SH-SY5Y (cell line): ENCODE data around the gene IGF2BP3.

Source experiments
- GATA2 ChIP-seq: IDR thresholded peaks from 2 replicates; pipeline ENCODE4 v1.6.1; 2011; ENCODE audit warnings: mild to moderate bottlenecking, low read depth, low read length
- GATA3 ChIP-seq: IDR thresholded peaks from 2 replicates; pipeline ENCODE4 v1.6.1; 2011; ENCODE audit warnings: low read depth, mild to moderate bottlenecking, low read length, moderate library complexity

- TF ChIP-seq GATA2 (no peak), GATA3 (no peak)
Measured at GRCh38 chr7:23347033-23347681, 123.1 kb downstream of the IGF2BP3 start.
